HepG2 (cell line): Measurements from ENCODE around the gene NUDT3. TPM values are rescaled to one million over a fixed set of nuclear protein-coding genes. Genes with fewer than 3 reads are reported as not detected.
A peak's percentile ranks its signal among the peaks of the same experiment; 100 is the strongest.

Experiments used
- ARNT ChIP-seq: fragments of 450-650 bp; IDR thresholded peaks from 2 replicates; pipeline ENCODE4 v1.6.1; 2017
- CEBPG ChIP-seq: IDR thresholded peaks from 2 replicates; pipeline ENCODE4 v1.6.1; 2016
- E2F2 ChIP-seq: sonication (generic); formaldehyde crosslinking; IDR thresholded peaks from 2 replicates; pipeline ENCODE4 v1.4.0; 2020; ENCODE audit warnings: missing genetic modification reagents, borderline replicate concordance
- GFI1 ChIP-seq: sonication (generic); formaldehyde crosslinking; IDR thresholded peaks from 2 replicates; pipeline ENCODE4 v1.5.0; 2020; ENCODE audit warnings: missing genetic modification reagents, mild to moderate bottlenecking, borderline replicate concordance
- GMEB1 ChIP-seq: sonication (generic); formaldehyde crosslinking; IDR thresholded peaks from 2 replicates; pipeline ENCODE4 v1.5.1; 2020; ENCODE audit warnings: missing genetic modification reagents, mild to moderate bottlenecking, borderline replicate concordance
- HHEX ChIP-seq: IDR thresholded peaks from 2 replicates; pipeline ENCODE4 v1.6.1; 2016; ENCODE audit warnings: control low read depth
- MBNL3 ChIP-seq: fragments of 250-450 bp; sonication (Bioruptor Pico); conservative IDR thresholded peaks from 2 replicates; pipeline ENCODE4 v1.8.0; 2022; ENCODE audit warnings: mild to moderate bottlenecking, inconsistent platforms
- MED8 ChIP-seq: sonication (generic); formaldehyde crosslinking; IDR thresholded peaks from 2 replicates; pipeline ENCODE4 v1.8.1; 2023; ENCODE audit warnings: mild to moderate bottlenecking, missing genetic modification reagents; ENCODE audit not compliant: insufficient replicate concordance
- MTF1 ChIP-seq: sonication (generic); formaldehyde crosslinking; IDR thresholded peaks from 2 replicates; pipeline ENCODE4 v1.5.0; 2020; ENCODE audit warnings: missing genetic modification reagents
- MXD1 ChIP-seq: sonication (generic); formaldehyde crosslinking; IDR thresholded peaks from 2 replicates; pipeline ENCODE4 v1.4.0; 2020; ENCODE audit warnings: mild to moderate bottlenecking, missing genetic modification reagents
- NFIB ChIP-seq: sonication (generic); formaldehyde crosslinking; IDR thresholded peaks from 2 replicates; pipeline ENCODE4 v1.9.0; 2021; ENCODE audit warnings: missing genetic modification reagents, mild to moderate bottlenecking, borderline replicate concordance
- RAD51 ChIP-seq: fragments of 450-650 bp; IDR thresholded peaks from 2 replicates; pipeline ENCODE4 v1.6.1; 2016; ENCODE audit warnings: borderline replicate concordance
- RNF2 ChIP-seq: fragments of 450-650 bp; conservative IDR thresholded peaks from 2 replicates; pipeline ENCODE4 v1.6.1; 2016; ENCODE audit warnings: low read depth
- RXRB ChIP-seq: IDR thresholded peaks from 2 replicates; pipeline ENCODE4 v1.6.1; 2016; ENCODE audit warnings: borderline replicate concordance, missing genetic modification reagents, missing compliant biosample characterization
- SP1 ChIP-seq, 2 experiments: fragments of 450-650 bp in 1 of 2; sonication (generic) in 1 of 2; formaldehyde crosslinking in 1 of 2; IDR thresholded peaks; 2 replicates each; pipeline versions ENCODE4 v1.4.0 to v1.6.1; 2016 to 2020; ENCODE audit warnings: missing genetic modification reagents in 1 of 2
- TEAD3 ChIP-seq: optimal IDR thresholded peaks from 2 replicates; pipeline ENCODE3; 2016; ENCODE audit warnings: borderline replicate concordance
- TFDP2 ChIP-seq: sonication (generic); formaldehyde crosslinking; IDR thresholded peaks from 2 replicates; pipeline ENCODE4 v1.4.0; 2020; ENCODE audit warnings: missing genetic modification reagents
- USF2 ChIP-seq, 2 experiments: sonication (generic) in 1 of 2; formaldehyde crosslinking in 1 of 2; IDR thresholded peaks; 2 replicates each; pipeline versions ENCODE4 v1.5.1 to v1.6.1; 2011 to 2020; ENCODE audit warnings: borderline replicate concordance in 1 of 2, low read depth in 1 of 2, low read length in 1 of 2, mild to moderate bottlenecking in 1 of 2, missing genetic modification reagents in 1 of 2, moderate library complexity in 1 of 2
- YEATS2 ChIP-seq: sonication (generic); formaldehyde crosslinking; IDR thresholded peaks from 2 replicates; pipeline ENCODE4 v1.4.0; 2020; ENCODE audit warnings: missing genetic modification reagents, borderline replicate concordance
- ZNF34 ChIP-seq: sonication (generic); formaldehyde crosslinking; IDR thresholded peaks from 2 replicates; pipeline ENCODE4 v1.4.0; 2020; ENCODE audit warnings: mild to moderate bottlenecking, missing genetic modification reagents, borderline replicate concordance
- ZNF644 ChIP-seq: IDR thresholded peaks from 2 replicates; pipeline ENCODE4 v1.6.1; 2016; ENCODE audit warnings: low read depth
- ZNF879 ChIP-seq: sonication (generic); formaldehyde crosslinking; IDR thresholded peaks from 2 replicates; pipeline ENCODE4 v1.8.1; 2023; ENCODE audit warnings: missing genetic modification reagents
- polyA plus RNA-seq, 8 experiments: library from polyadenylated mRNA; depleted of rRNA in 3 of 8; stranded (reverse) in 7 of 8; unstranded in 1 of 8; fragments of >200 nt; fragmentation: Illumina TruSeq in 4 of 8; extraction: Trizol in 4 of 8; gene quantifications; 2 replicates each; pipeline versions ENCODE4 v1.2.1 to v1.2.3, GENCODE V29; 2011 to 2016; ENCODE audit warnings: low read depth in 4 of 8, missing spikeins in 1 of 8, mixed read lengths in 1 of 8; ENCODE audit not compliant: insufficient read depth in 1 of 8
- total RNA-seq, 5 experiments: library from RNA; depleted of rRNA; stranded (reverse); fragments of >200 nt; fragmentation: Illumina TruSeq; extraction: Trizol; gene quantifications; 2 replicates each; pipeline ENCODE4 v1.2.3, GENCODE V29; 2016; ENCODE audit warnings: low read depth in 1 of 5

The NUDT3 gene
- total and polyA plus RNA-seq, 2 of the 13 experiments (the other 11 are each of a cell fraction or from before 2014, with no cell fraction given), result 20.2 to 20.6 TPM

GRCh38 chr6:34391786-34392496, 528 bp downstream of the NUDT3 start (continued):
- TF ChIP-seq NFIB (CRISPR knock-in tag) (no peak), YEATS2 (CRISPR knock-in tag) (no peak), SP1 (IDR thresholded peaks at IDR 0.05) (no peak), SP1 (CRISPR knock-in tag; IDR thresholded peaks at IDR 0.05) (0 out of 2 replicates have a peak, but pooled peaks have one; percentile 21), TFDP2 (CRISPR knock-in tag) (0 out of 2 replicates have a peak, but pooled peaks have one; percentile 66), MED8 (CRISPR knock-in tag) (peak; percentile 16), RNF2 (peak; percentile 94), E2F2 (CRISPR knock-in tag) (peak; percentile 36; the same call in 1 of the 2 replicates), RXRB (CRISPR knock-in tag) (no peak; the same call in 1 of the 2 replicates), ZNF34 (CRISPR knock-in tag) (0 out of 2 replicates have a peak, but pooled peaks have one; percentile 62), GMEB1 (CRISPR knock-in tag) (no peak), MTF1 (CRISPR knock-in tag) (peak; percentile 9; the same call in 1 of the 2 replicates), RAD51 (no peak), CEBPG (CRISPR knock-in tag) (no peak; the same call in 1 of the 2 replicates), ARNT (no peak), GFI1 (CRISPR knock-in tag) (0 out of 2 replicates have a peak, but pooled peaks have one; percentile 77), MBNL3 (CRISPR knock-in tag) (no peak), MXD1 (peak; percentile 83), ZNF644 (CRISPR knock-in tag) (no peak), ZNF879 (CRISPR knock-in tag) (peak; percentile 84; the same call in 1 of the 2 replicates), HHEX (CRISPR knock-in tag) (no peak), TEAD3 (CRISPR knock-in tag) (no peak), USF2 (IDR thresholded peaks at IDR 0.05; ENCODE audit: low read depth, low read length) (no peak), USF2 (CRISPR knock-in tag; IDR thresholded peaks at IDR 0.05; ENCODE audit: borderline replicate concordance) (no peak)
